ENCODE measurements around the gene MIF4GD. TPM values are rescaled to one million over a fixed set of nuclear protein-coding genes. Genes with fewer than 3 reads are reported as not detected.

The MIF4GD gene
- total and polyA plus RNA-seq, 2 experiments from 2014 or later: 10.7 to 14.4 TPM

DNA sequence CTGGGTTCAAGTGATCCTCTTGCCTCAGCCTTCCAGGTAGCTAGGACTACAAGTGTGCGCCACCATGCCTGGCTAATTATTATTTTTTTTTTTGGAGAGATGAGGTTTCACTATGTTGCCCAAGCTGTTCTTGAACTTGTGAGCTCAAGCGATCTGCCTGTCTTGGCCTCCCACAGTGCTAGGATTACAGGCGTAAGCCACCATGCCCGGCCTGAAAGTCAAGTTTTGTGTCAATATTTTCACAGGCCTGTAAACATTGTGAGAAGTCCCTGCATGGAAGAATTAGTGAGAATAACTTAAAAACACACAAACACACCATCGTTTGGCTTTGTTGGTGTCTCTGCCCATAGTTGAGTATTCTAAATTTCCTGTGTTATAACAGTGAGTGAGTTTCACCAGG is 43.3 kb downstream of the MIF4GD start:
- Histone ChIP-seq H3K9me2 (ENCODE audit: insufficient read depth) (no peaks in the 10 kb centered on the region), H3F3A (ENCODE audit: insufficient read depth) (no peaks in the 10 kb centered on the region), H3K9ac (no peak overlapping the region), H3K4me2 (ENCODE audit: unreplicated experiment) (no peak overlapping the region), H3K4me3 (no peak overlapping the region), H3K4me1 (ENCODE audit: insufficient read depth) (no peaks in the 10 kb centered on the region), H2AFZ (no peak overlapping the region), H3K36me3 (ENCODE audit: low read depth) (no peaks in the 10 kb centered on the region; the same call in 1 of the 2 replicates), H3K79me2 (ENCODE audit: insufficient read depth) (no peaks in the 10 kb centered on the region), H3K27me3 (replicated peaks; ENCODE audit: insufficient read depth) (no peaks in the 10 kb centered on the region), H4K20me1 (ENCODE audit: insufficient read depth) (no peaks in the 10 kb centered on the region), H3K9me3 (ENCODE audit: low read depth) (no peaks in the 10 kb centered on the region), H3K27ac (no peak overlapping the region)
- TF ChIP-seq EZH2 (IDR thresholded peaks at IDR 0.05; ENCODE audit: insufficient read depth, poor library complexity, severe bottlenecking): no peak
- TF ChIP-seq EZH2phosphoT487 (IDR thresholded peaks at IDR 0.05; ENCODE audit: insufficient read depth, low read depth): no peak
- no peak for DNase-seq
- in situ Hi-C loops (cut with MboI): no loop called here
- WGBS, 2 experiments (ENCODE audit: low coverage in 1 of 2, low lambda C conversion rate in 2 of 2, missing lambda C conversion rate in 2 of 2): 80% methylated on average over 5 of the region's 5 CpGs

DNA sequence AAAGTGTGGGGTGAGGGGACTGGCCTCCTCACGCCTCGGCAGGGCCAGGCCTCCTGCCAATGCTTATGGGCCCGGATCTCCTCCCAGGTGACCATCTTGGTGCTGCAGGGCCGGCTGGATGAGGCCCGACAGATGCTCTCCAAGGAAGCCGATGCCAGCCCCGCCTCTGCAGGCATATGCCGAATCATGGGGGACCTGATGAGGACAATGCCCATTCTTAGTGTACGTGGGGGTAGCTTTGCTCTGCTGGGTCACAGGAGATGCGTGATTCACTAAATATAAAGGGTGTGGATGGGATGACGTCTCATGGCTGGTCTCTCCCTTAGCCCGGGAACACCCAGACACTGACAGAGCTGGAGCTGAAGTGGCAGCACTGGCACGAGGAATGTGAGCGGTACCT is 46.0 kb downstream of the MIF4GD start:
- no peaks in the 10 kb centered on the region for H3K9me3 ChIP-seq (ENCODE audit: low read depth)
- no peak overlapping the region for H3K9ac ChIP-seq
- no peak overlapping the region for H2AFZ ChIP-seq
- no peaks in the 10 kb centered on the region for H3K9me2 ChIP-seq (ENCODE audit: insufficient read depth)
- no peak overlapping the region for H3K27ac ChIP-seq
- no peaks in the 10 kb centered on the region for H3K4me1 ChIP-seq (ENCODE audit: insufficient read depth)
- DNase-seq: no peak
- H4K20me1 ChIP-seq (ENCODE audit: insufficient read depth): no peaks in the 10 kb centered on the region
- TF ChIP-seq EZH2phosphoT487 (IDR thresholded peaks at IDR 0.05; ENCODE audit: insufficient read depth, low read depth): no peak
- no peak for TF ChIP-seq EZH2 (IDR thresholded peaks at IDR 0.05; ENCODE audit: insufficient read depth, poor library complexity, severe bottlenecking)
- in situ Hi-C loops (cut with MboI): no loop called here
- H3K27me3 ChIP-seq (replicated peaks; ENCODE audit: insufficient read depth): no peaks in the 10 kb centered on the region
- no peak overlapping the region for H3K4me2 ChIP-seq (ENCODE audit: unreplicated experiment)
- H3K79me2 ChIP-seq (ENCODE audit: insufficient read depth): 0 out of 2 replicates have a peak, but pooled peaks cover 6% of the 10 kb centered on the region
- no peaks in the 10 kb centered on the region; the same call in 1 of the 2 replicates for H3K36me3 ChIP-seq (ENCODE audit: low read depth)
- WGBS, 2 experiments (ENCODE audit: low coverage in 1 of 2, low lambda C conversion rate in 2 of 2, missing lambda C conversion rate in 2 of 2): 73 to 76% methylated on average over 14 of the region's 14 CpGs
- no peak overlapping the region for H3K4me3 ChIP-seq
- H3F3A ChIP-seq (ENCODE audit: insufficient read depth): no peaks in the 10 kb centered on the region

DNA sequence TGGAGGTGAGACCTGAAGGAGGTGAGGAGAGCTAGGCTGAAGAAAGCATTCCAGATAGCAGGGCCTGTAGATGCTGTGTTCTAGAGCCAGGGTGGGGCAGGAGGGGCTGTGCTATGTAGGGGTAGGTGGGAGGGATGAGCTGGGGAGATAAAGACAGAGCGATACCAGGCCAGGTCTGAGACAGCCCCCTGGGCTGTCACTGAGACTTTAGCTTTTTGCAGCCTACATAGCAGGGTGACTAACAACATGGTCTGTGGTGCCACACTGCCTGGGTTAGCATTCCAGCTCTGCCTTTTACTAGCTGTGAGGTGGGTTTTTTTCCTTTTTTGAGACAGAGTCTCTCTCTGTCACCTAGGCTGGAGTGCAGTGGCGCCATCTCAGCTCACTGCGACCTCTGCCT is 51.2 kb downstream of the MIF4GD start:
- 97 to 100% methylated on average over 3 of the region's 3 CpGs for WGBS, 2 experiments (ENCODE audit: low coverage in 1 of 2, low lambda C conversion rate in 2 of 2, missing lambda C conversion rate in 2 of 2)

DNA sequence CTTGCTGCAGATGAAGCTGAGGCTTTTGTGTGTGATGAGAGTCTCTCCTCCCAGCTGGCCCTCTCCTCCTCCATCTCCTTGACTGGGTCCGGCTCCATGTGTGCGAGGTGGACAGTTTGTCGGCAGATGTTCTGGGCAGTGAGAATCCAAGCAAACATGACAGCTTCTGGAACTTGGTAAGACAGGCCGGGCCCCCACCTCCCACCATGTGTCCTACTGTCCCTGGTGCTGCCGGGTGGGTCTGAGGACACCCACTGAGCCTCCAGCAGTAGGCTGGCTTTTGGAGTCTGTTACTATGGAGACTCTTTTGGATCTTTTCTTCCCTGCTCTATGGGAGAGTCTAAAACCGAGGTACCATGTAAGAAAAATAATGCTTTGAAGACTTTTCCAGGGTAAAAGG is 52.9 kb downstream of the MIF4GD start:
- no peak overlapping the region for H3K9ac ChIP-seq
- no peaks in the 10 kb centered on the region for H3K9me2 ChIP-seq (ENCODE audit: insufficient read depth)
- no peaks in the 10 kb centered on the region for H4K20me1 ChIP-seq (ENCODE audit: insufficient read depth)
- H3K27me3 ChIP-seq (replicated peaks; ENCODE audit: insufficient read depth): no peaks in the 10 kb centered on the region
- TF ChIP-seq EZH2 (IDR thresholded peaks at IDR 0.05; ENCODE audit: insufficient read depth, poor library complexity, severe bottlenecking) (no peak), EZH2phosphoT487 (IDR thresholded peaks at IDR 0.05; ENCODE audit: insufficient read depth, low read depth) (no peak)
- H2AFZ ChIP-seq: no peak overlapping the region
- H3K79me2 ChIP-seq (ENCODE audit: insufficient read depth): 0 out of 2 replicates have a peak, but pooled peaks cover 6% of the 10 kb centered on the region
- peaks cover 33% of the 10 kb centered on the region; the same call in 1 of the 2 replicates for H3K36me3 ChIP-seq (ENCODE audit: low read depth)
- H3K27ac ChIP-seq: no peak overlapping the region
- H3F3A ChIP-seq (ENCODE audit: insufficient read depth): no peaks in the 10 kb centered on the region
- H3K9me3 ChIP-seq (ENCODE audit: low read depth): no peaks in the 10 kb centered on the region
- in situ Hi-C loops (cut with MboI): no loop called here
- WGBS, 2 experiments (ENCODE audit: low coverage in 1 of 2, low lambda C conversion rate in 2 of 2, missing lambda C conversion rate in 2 of 2): 80 to 87% methylated on average over 6 of the region's 6 CpGs
- H3K4me3 ChIP-seq: no peak overlapping the region
- no peaks in the 10 kb centered on the region for H3K4me1 ChIP-seq (ENCODE audit: insufficient read depth)
- no peak overlapping the region for H3K4me2 ChIP-seq (ENCODE audit: unreplicated experiment)
- no peak for DNase-seq

More for the DNA sequence above, 51.2 kb downstream of the MIF4GD start:
- no peaks in the 10 kb centered on the region for H3K9me2 ChIP-seq (ENCODE audit: insufficient read depth)
- no peak overlapping the region for H3K4me2 ChIP-seq (ENCODE audit: unreplicated experiment)
- H3K4me3 ChIP-seq: no peak overlapping the region
- DNase-seq: no peak
- H4K20me1 ChIP-seq (ENCODE audit: insufficient read depth): no peaks in the 10 kb centered on the region
- no peak overlapping the region for H3K27ac ChIP-seq
- H3F3A ChIP-seq (ENCODE audit: insufficient read depth): no peaks in the 10 kb centered on the region
- H3K9me3 ChIP-seq (ENCODE audit: low read depth): no peaks in the 10 kb centered on the region
- no peak overlapping the region for H3K9ac ChIP-seq
- 0 out of 2 replicates have a peak, but pooled peaks cover 6% of the 10 kb centered on the region for H3K79me2 ChIP-seq (ENCODE audit: insufficient read depth)
- in situ Hi-C loops (cut with MboI): no loop called here
- no peak for TF ChIP-seq EZH2 (IDR thresholded peaks at IDR 0.05; ENCODE audit: insufficient read depth, poor library complexity, severe bottlenecking)
- no peak for TF ChIP-seq EZH2phosphoT487 (IDR thresholded peaks at IDR 0.05; ENCODE audit: insufficient read depth, low read depth)
- H3K36me3 ChIP-seq (ENCODE audit: low read depth): peaks cover 22% of the 10 kb centered on the region; the same call in 1 of the 2 replicates
- no peak overlapping the region for H2AFZ ChIP-seq
- H3K27me3 ChIP-seq (replicated peaks; ENCODE audit: insufficient read depth): no peaks in the 10 kb centered on the region
- no peaks in the 10 kb centered on the region for H3K4me1 ChIP-seq (ENCODE audit: insufficient read depth)

Other genes with a start within 250 kb of the MIF4GD start
- 215 and 287 TPM in 2 replicates for gene ATP5PD, start 224.3 kb downstream of the MIF4GD start, total RNA-seq (2014; rRNA removed; shearing (Covaris generic))
- 511 and 522 TPM in 2 replicates for gene ATP5PD, start 224.3 kb downstream of the MIF4GD start, polyA plus RNA-seq (2016; fragmentation: Nextera tagmentation; extraction: Ambion mirVana)
- gene KCTD2, start 224.0 kb downstream of the MIF4GD start, total RNA-seq (2014; rRNA removed; shearing (Covaris generic)): 19.9 and 25.5 TPM in 2 replicates
- gene KCTD2, start 224.0 kb downstream of the MIF4GD start, polyA plus RNA-seq (2016; fragmentation: Nextera tagmentation; extraction: Ambion mirVana): 6.5 and 7.7 TPM in 2 replicates
- gene SLC16A5, start 183.3 kb downstream of the MIF4GD start, total RNA-seq (2014; rRNA removed; shearing (Covaris generic)): 10.6 and 11.1 TPM in 2 replicates
- gene SLC16A5, start 183.3 kb downstream of the MIF4GD start, polyA plus RNA-seq (2016; fragmentation: Nextera tagmentation; extraction: Ambion mirVana): 4.8 and 5.4 TPM in 2 replicates
- gene ARMC7, start 161.3 kb downstream of the MIF4GD start, total RNA-seq (2014; rRNA removed; shearing (Covaris generic)): 1.3 and 3.8 TPM in 2 replicates
- gene ARMC7, start 161.3 kb downstream of the MIF4GD start, polyA plus RNA-seq (2016; fragmentation: Nextera tagmentation; extraction: Ambion mirVana): 9.8 and 11.3 TPM in 2 replicates
- gene NT5C, start 139.5 kb downstream of the MIF4GD start, total RNA-seq (2014; rRNA removed; shearing (Covaris generic)): 51.5 and 60.8 TPM in 2 replicates
- gene NT5C, start 139.5 kb downstream of the MIF4GD start, polyA plus RNA-seq (2016; fragmentation: Nextera tagmentation; extraction: Ambion mirVana): 66.5 and 67.9 TPM in 2 replicates
- 54.0 and 59.8 TPM in 2 replicates for gene JPT1, start 116.7 kb downstream of the MIF4GD start, total RNA-seq (2014; rRNA removed; shearing (Covaris generic))
- gene JPT1, start 116.7 kb downstream of the MIF4GD start, polyA plus RNA-seq (2016; fragmentation: Nextera tagmentation; extraction: Ambion mirVana): 199 TPM in 2 replicates
- gene SUMO2, start 88.3 kb downstream of the MIF4GD start, total RNA-seq (2014; rRNA removed; shearing (Covaris generic)): 70.8 and 86.5 TPM in 2 replicates
- 465 and 472 TPM in 2 replicates for gene SUMO2, start 88.3 kb downstream of the MIF4GD start, polyA plus RNA-seq (2016; fragmentation: Nextera tagmentation; extraction: Ambion mirVana)
- 13.4 and 26.2 TPM in 2 replicates for gene NUP85, start 65.6 kb downstream of the MIF4GD start, total RNA-seq (2014; rRNA removed; shearing (Covaris generic))
- 31.4 and 44.0 TPM in 2 replicates for gene NUP85, start 65.6 kb downstream of the MIF4GD start, polyA plus RNA-seq (2016; fragmentation: Nextera tagmentation; extraction: Ambion mirVana)
- 5.9 and 12.1 TPM in 2 replicates for gene GGA3, start 9.6 kb downstream of the MIF4GD start, total RNA-seq (2014; rRNA removed; shearing (Covaris generic))
- gene GGA3, start 9.6 kb downstream of the MIF4GD start, polyA plus RNA-seq (2016; fragmentation: Nextera tagmentation; extraction: Ambion mirVana): 15.2 and 16.0 TPM in 2 replicates
- gene MRPS7, start 9.4 kb downstream of the MIF4GD start, total RNA-seq (2014; rRNA removed; shearing (Covaris generic)): 34.8 and 41.6 TPM in 2 replicates
- 87.6 and 87.8 TPM in 2 replicates for gene MRPS7, start 9.4 kb downstream of the MIF4GD start, polyA plus RNA-seq (2016; fragmentation: Nextera tagmentation; extraction: Ambion mirVana)
- gene SLC25A19, start 18.2 kb upstream of the MIF4GD start, total RNA-seq (2014; rRNA removed; shearing (Covaris generic)): 6.2 and 16.9 TPM in 2 replicates
- 6.7 and 6.8 TPM in 2 replicates for gene SLC25A19, start 18.2 kb upstream of the MIF4GD start, polyA plus RNA-seq (2016; fragmentation: Nextera tagmentation; extraction: Ambion mirVana)
- 65.0 and 103 TPM in 2 replicates for gene GRB2, start 134.4 kb upstream of the MIF4GD start, total RNA-seq (2014; rRNA removed; shearing (Covaris generic))
- 96.6 and 105 TPM in 2 replicates for gene GRB2, start 134.4 kb upstream of the MIF4GD start, polyA plus RNA-seq (2016; fragmentation: Nextera tagmentation; extraction: Ambion mirVana)
- gene TMEM94, start 185.4 kb upstream of the MIF4GD start, total RNA-seq (2014; rRNA removed; shearing (Covaris generic)): 24.5 and 54.0 TPM in 2 replicates
- gene TMEM94, start 185.4 kb upstream of the MIF4GD start, polyA plus RNA-seq (2016; fragmentation: Nextera tagmentation; extraction: Ambion mirVana): 11.4 and 14.3 TPM in 2 replicates
- 6.2 and 9.2 TPM in 2 replicates for gene CASKIN2, start 244.3 kb upstream of the MIF4GD start, total RNA-seq (2014; rRNA removed; shearing (Covaris generic))
- 1.9 and 2.0 TPM in 2 replicates for gene CASKIN2, start 244.3 kb upstream of the MIF4GD start, polyA plus RNA-seq (2016; fragmentation: Nextera tagmentation; extraction: Ambion mirVana)
- gene TSEN54, start 245.3 kb upstream of the MIF4GD start, total RNA-seq (2014; rRNA removed; shearing (Covaris generic)): 10.7 and 25.4 TPM in 2 replicates
- gene TSEN54, start 245.3 kb upstream of the MIF4GD start, polyA plus RNA-seq (2016; fragmentation: Nextera tagmentation; extraction: Ambion mirVana): 7.9 and 9.8 TPM in 2 replicates

All from GM23248 (cell line).